ENCODE data around the gene RNF125.

Gene RNF125

GRCh38 chr18:32091325-32091723 lies 72.7 kb downstream of the RNF125 start:
- no peak for DNase-seq (ENCODE audit: low read depth in 2 of 2)

GRCh38 chr18:32091724-32092421 lies 73.2 kb downstream of the RNF125 start, which contains the start of gene RNF138:
Gene RNF138, plus strand, starts transcription at chr18:32091874. Its CDS starts 903 bp downstream, at chr18:32092777.
- peak; percentile 81 to 83 for DNase-seq (ENCODE audit: low read depth in 2 of 2)

- DNase-seq (ENCODE audit: low read depth in 2 of 2), result peak; percentile 99 to 100
Measured at GRCh38 chr18:32092422-32093101, 73.9 kb downstream of the RNF125 start.

- no peak for DNase-seq (ENCODE audit: low read depth in 2 of 2)
Measured at GRCh38 chr18:32093102-32093511, 74.5 kb downstream of the RNF125 start.

- DNase-seq (ENCODE audit: low read depth in 2 of 2), result no peak
Measured at GRCh38 chr18:32093523-32093922, 74.9 kb downstream of the RNF125 start.

GRCh38 chr18:32095192-32095899 lies 76.7 kb downstream of the RNF125 start:
- DNase-seq (ENCODE audit: low read depth in 2 of 2), result no peak

- no peak for DNase-seq (ENCODE audit: low read depth in 2 of 2)
Measured at GRCh38 chr18:32095900-32096229, 77.2 kb downstream of the RNF125 start.

GRCh38 chr18:32096946-32097345 lies 78.3 kb downstream of the RNF125 start:
- no peak for DNase-seq (ENCODE audit: low read depth in 2 of 2)

- no peak for DNase-seq (ENCODE audit: low read depth in 2 of 2)
Measured at GRCh38 chr18:32104516-32104915, 85.9 kb downstream of the RNF125 start.

GRCh38 chr18:32110005-32110404 lies 91.4 kb downstream of the RNF125 start:
- DNase-seq (ENCODE audit: low read depth in 2 of 2), result no peak

- DNase-seq (ENCODE audit: low read depth in 2 of 2), result no peak
Measured at GRCh38 chr18:32111706-32112105, 93.1 kb downstream of the RNF125 start.

- no peak for DNase-seq (ENCODE audit: low read depth in 2 of 2)
Measured at GRCh38 chr18:32112826-32113225, 94.2 kb downstream of the RNF125 start.

GRCh38 chr18:32114293-32114942 lies 95.8 kb downstream of the RNF125 start:
- DNase-seq (ENCODE audit: low read depth in 2 of 2), result no peak

- no peak for DNase-seq (ENCODE audit: low read depth in 2 of 2)
Measured at GRCh38 chr18:32122039-32122438, 103.4 kb downstream of the RNF125 start.

All from stimulated activated CD8-positive, alpha-beta memory T cell treated with anti-CD3 and anti-CD28 coated beads, Interleukin-15, amount 100 ng/mL, for 48 hours (primary cell).